ENCODE data around the gene RBM38.

The RBM38 gene

GRCh38 chr20:57433657-57434389 is 42.6 kb downstream of the RBM38 start:
- in situ Hi-C loops (cut with MboI; ENCODE audit: low sequenced_read_pairs), result no loop called here

GRCh38 chr20:57434390-57434700 is 43.1 kb downstream of the RBM38 start:
- in situ Hi-C loops (cut with MboI; ENCODE audit: low sequenced_read_pairs), result no loop called here

GRCh38 chr20:57435105-57435497 is 43.9 kb downstream of the RBM38 start:
- in situ Hi-C loops (cut with MboI; ENCODE audit: low sequenced_read_pairs), result no loop called here

GRCh38 chr20:57435498-57436222 is 44.5 kb downstream of the RBM38 start:
- in situ Hi-C loops (cut with MboI; ENCODE audit: low sequenced_read_pairs), result no loop called here

GRCh38 chr20:57436223-57436545 is 45.0 kb downstream of the RBM38 start:
- in situ Hi-C loops (cut with MboI; ENCODE audit: low sequenced_read_pairs), result no loop called here

- in situ Hi-C loops (cut with MboI; ENCODE audit: low sequenced_read_pairs), result no loop called here
Observed at GRCh38 chr20:57437267-57437666, 46.1 kb downstream of the RBM38 start.

- in situ Hi-C loops (cut with MboI; ENCODE audit: low sequenced_read_pairs), result no loop called here
Observed at GRCh38 chr20:57437672-57438330, 46.6 kb downstream of the RBM38 start.

- in situ Hi-C loops (cut with MboI; ENCODE audit: low sequenced_read_pairs), result no loop called here
Observed at GRCh38 chr20:57438552-57438951, 47.4 kb downstream of the RBM38 start.

GRCh38 chr20:57439432-57439831 is 48.2 kb downstream of the RBM38 start:
- in situ Hi-C loops (cut with MboI; ENCODE audit: low sequenced_read_pairs), result no loop called here

GRCh38 chr20:57439993-57440392 is 48.8 kb downstream of the RBM38 start:
- in situ Hi-C loops (cut with MboI; ENCODE audit: low sequenced_read_pairs), result no loop called here

- in situ Hi-C loops (cut with MboI; ENCODE audit: low sequenced_read_pairs), result no loop called here
Observed at GRCh38 chr20:57440678-57441509, 49.7 kb downstream of the RBM38 start.

GRCh38 chr20:57441510-57442154 is 50.4 kb downstream of the RBM38 start:
- in situ Hi-C loops (cut with MboI; ENCODE audit: low sequenced_read_pairs), result no loop called here

- in situ Hi-C loops (cut with MboI; ENCODE audit: low sequenced_read_pairs), result no loop called here
Observed at GRCh38 chr20:57442158-57442887, 51.1 kb downstream of the RBM38 start.

GRCh38 chr20:57442888-57443239 is 51.7 kb downstream of the RBM38 start:
- in situ Hi-C loops (cut with MboI; ENCODE audit: low sequenced_read_pairs), result no loop called here

- in situ Hi-C loops (cut with MboI; ENCODE audit: low sequenced_read_pairs), result no loop called here
Observed at GRCh38 chr20:57443349-57444265, 52.4 kb downstream of the RBM38 start.

- in situ Hi-C loops (cut with MboI; ENCODE audit: low sequenced_read_pairs), result no loop called here
Observed at GRCh38 chr20:57444394-57445048, 53.3 kb downstream of the RBM38 start.

- in situ Hi-C loops (cut with MboI; ENCODE audit: low sequenced_read_pairs), result no loop called here
Observed at GRCh38 chr20:57445298-57445697, 54.1 kb downstream of the RBM38 start.

- in situ Hi-C loops (cut with MboI; ENCODE audit: low sequenced_read_pairs), result no loop called here
Observed at GRCh38 chr20:57445774-57446173, 54.6 kb downstream of the RBM38 start.
